H4 (cell line): ENCODE results near the gene RAD54L2. TPM values are rescaled to one million over a fixed set of nuclear protein-coding genes. Genes with fewer than 3 reads are reported as not detected.
"Not testable (repeated sequence)": the region's sequence is repeated elsewhere in the genome, so short reads cannot be mapped to it uniquely, and the experiment has no call there.

ENCODE experiments used
- DNase-seq: peaks from one replicate; pipeline ENCODE4 v3.0.0-alpha.2; 2015; ENCODE audit warnings: low spot score
- total RNA-seq: library from RNA; depleted of rRNA; stranded (reverse); fragments of >200 nt; shearing (Covaris generic); gene quantifications from 2 replicates; pipeline ENCODE4 v1.2.3, GENCODE V29; 2014; rRNA removed

Gene RAD54L2
- 4.0 and 5.7 TPM in 2 replicates for total RNA-seq

- DNase-seq: peak; percentile 52
Observed at GRCh38 chr3:51538459-51539290, at the start of gene RAD54L2. TSS of gene RAD54L2 (plus strand) at chr3:51538719. CDS start at chr3:51590421, 51,702 bp downstream.

GRCh38 chr3:51498876-51499738 is 39.4 kb upstream of the RAD54L2 start:
- peak; percentile 81 for DNase-seq

- DNase-seq: no peak
Observed at GRCh38 chr3:51500632-51501131, 37.8 kb upstream of the RAD54L2 start.

- DNase-seq: peak; percentile 39
Observed at GRCh38 chr3:51501833-51502561, 36.5 kb upstream of the RAD54L2 start.

GRCh38 chr3:51502562-51502910 is 36.0 kb upstream of the RAD54L2 start:
- DNase-seq: no peak

GRCh38 chr3:51503007-51503406 is 35.5 kb upstream of the RAD54L2 start:
- DNase-seq: no peak

GRCh38 chr3:51508255-51508654 is 30.3 kb upstream of the RAD54L2 start:
- DNase-seq: no peak

GRCh38 chr3:51510996-51511395 is 27.5 kb upstream of the RAD54L2 start:
- no peak for DNase-seq

GRCh38 chr3:51514210-51514609 is 24.3 kb upstream of the RAD54L2 start:
- no peak for DNase-seq

- no peak for DNase-seq
Observed at GRCh38 chr3:51519848-51520247, 18.7 kb upstream of the RAD54L2 start.

- DNase-seq: not testable (repeated sequence)
Observed at GRCh38 chr3:51520906-51521730, 17.4 kb upstream of the RAD54L2 start.

GRCh38 chr3:51522273-51522962 is 16.1 kb upstream of the RAD54L2 start:
- no peak for DNase-seq

GRCh38 chr3:51524874-51525273 is 13.6 kb upstream of the RAD54L2 start:
- DNase-seq: not testable (repeated sequence)

- no peak for DNase-seq
Observed at GRCh38 chr3:51530485-51530884, 8.0 kb upstream of the RAD54L2 start.

GRCh38 chr3:51535146-51536019 is 3.1 kb upstream of the RAD54L2 start:
- DNase-seq: no peak

GRCh38 chr3:51537631-51538030 is 888 bp upstream of the RAD54L2 start:
- not testable (repeated sequence) for DNase-seq

GRCh38 chr3:51538115-51538458 is 432 bp upstream of the RAD54L2 start:
- DNase-seq: no peak

- no peak for DNase-seq
Observed at GRCh38 chr3:51539291-51539941, 897 bp downstream of the RAD54L2 start.

- not testable (repeated sequence) for DNase-seq
Observed at GRCh38 chr3:51542596-51542995, 4.1 kb downstream of the RAD54L2 start.
